ENCODE measurements around the gene JAZF1.
A peak's percentile ranks its signal among the peaks of the same experiment; 100 is the strongest.

DNA sequence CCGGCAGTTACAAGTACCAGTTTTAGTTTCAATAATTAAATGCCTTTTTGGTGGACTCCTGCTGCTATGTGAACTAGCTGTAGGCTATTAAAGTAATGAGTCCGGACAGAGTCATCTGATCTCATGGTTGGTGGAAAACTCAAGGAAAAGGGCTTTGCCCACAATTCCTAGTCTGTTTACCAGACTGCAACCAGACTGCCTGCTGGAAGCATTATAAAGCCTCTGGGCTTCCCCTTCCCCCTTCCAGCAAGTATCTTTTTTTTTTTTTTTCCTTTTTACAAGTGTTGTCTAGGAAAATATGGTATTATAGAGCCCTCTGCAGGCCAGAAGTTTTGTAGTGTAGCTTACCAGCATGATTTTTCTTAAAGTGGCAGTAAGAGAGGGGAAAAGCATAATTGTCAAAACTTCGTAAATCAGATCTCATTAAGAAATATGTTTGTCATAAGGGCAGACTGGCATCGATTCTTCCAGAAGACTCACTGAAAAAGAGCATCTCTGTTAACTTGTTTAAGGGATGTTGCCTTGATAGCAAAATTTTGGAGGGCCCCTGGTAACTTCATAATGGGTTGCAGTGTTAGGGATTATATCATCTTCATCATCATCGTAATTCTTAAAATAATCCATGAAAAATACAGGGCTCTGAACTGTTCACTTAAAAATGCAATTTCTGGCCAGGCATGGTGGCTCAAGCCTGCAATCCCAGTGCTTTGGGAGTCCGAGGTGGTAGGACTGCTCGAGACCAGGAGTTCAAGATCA, 259.3 kb downstream of the JAZF1 start:
- TF ChIP-seq EZH2 (IDR thresholded peaks at IDR 0.05; ENCODE audit: borderline replicate concordance, low read depth, low read length, poor library complexity, severe bottlenecking) = no peak
- TF ChIP-seq, protein P1, sequence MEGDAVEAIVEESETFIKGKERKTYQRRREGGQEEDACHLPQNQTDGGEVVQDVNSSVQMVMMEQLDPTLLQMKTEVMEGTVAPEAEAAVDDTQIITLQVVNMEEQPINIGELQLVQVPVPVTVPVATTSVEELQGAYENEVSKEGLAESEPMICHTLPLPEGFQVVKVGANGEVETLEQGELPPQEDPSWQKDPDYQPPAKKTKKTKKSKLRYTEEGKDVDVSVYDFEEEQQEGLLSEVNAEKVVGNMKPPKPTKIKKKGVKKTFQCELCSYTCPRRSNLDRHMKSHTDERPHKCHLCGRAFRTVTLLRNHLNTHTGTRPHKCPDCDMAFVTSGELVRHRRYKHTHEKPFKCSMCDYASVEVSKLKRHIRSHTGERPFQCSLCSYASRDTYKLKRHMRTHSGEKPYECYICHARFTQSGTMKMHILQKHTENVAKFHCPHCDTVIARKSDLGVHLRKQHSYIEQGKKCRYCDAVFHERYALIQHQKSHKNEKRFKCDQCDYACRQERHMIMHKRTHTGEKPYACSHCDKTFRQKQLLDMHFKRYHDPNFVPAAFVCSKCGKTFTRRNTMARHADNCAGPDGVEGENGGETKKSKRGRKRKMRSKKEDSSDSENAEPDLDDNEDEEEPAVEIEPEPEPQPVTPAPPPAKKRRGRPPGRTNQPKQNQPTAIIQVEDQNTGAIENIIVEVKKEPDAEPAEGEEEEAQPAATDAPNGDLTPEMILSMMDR (conservative IDR thresholded peaks at IDR 0.05; ENCODE audit: low read depth, low read length) = peak; percentile 72
